PC-3 (cell line): ENCODE measurements around the gene CALN1.

ENCODE experiments used
- EZH2 ChIP-seq: fragments of 300-600 bp; sonication (generic); IDR thresholded peaks from one replicate; pipeline ENCODE4 v1.6.1; 2017; ENCODE audit warnings: antibody characterized with exemption, mild to moderate bottlenecking, low read length; ENCODE audit not compliant: unreplicated experiment
- EZH2phosphoT487 ChIP-seq: fragments of 300-600 bp; sonication (generic); IDR thresholded peaks from 2 replicates; pipeline ENCODE4 v1.6.1; 2018; ENCODE audit warnings: mild to moderate bottlenecking, antibody characterized with exemption, low read length, borderline replicate concordance
- TF ChIP-seq, protein P1 (sequence below): fragments of 300-600 bp; sonication (generic); conservative IDR thresholded peaks from 2 replicates; pipeline ENCODE4 v1.5.1; 2017; ENCODE audit warnings: antibody characterized with exemption, low read depth, mild to moderate bottlenecking, low read length

DNA sequence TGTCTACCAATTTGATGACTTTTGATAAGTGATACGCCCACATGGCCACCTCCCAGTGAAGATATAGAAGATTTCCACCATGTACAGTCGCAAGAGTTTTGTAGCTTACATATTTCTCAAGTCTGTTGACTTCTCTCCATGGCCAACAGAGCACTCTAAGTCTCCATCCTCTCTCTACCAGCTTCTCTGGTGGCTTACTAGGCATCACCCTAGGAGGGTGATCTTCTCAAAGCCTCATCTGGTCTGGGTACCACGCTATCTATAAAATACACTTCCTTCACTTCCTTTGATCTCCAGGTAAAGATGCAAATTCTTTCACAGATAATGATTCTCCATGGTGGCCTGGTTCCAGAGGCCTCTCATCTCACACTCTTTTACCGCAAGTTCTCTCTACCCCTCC, 49.9 kb downstream of the CALN1 start:
- TF ChIP-seq EZH2phosphoT487 (no peak), EZH2 (no peak)
- TF ChIP-seq, protein P1, sequence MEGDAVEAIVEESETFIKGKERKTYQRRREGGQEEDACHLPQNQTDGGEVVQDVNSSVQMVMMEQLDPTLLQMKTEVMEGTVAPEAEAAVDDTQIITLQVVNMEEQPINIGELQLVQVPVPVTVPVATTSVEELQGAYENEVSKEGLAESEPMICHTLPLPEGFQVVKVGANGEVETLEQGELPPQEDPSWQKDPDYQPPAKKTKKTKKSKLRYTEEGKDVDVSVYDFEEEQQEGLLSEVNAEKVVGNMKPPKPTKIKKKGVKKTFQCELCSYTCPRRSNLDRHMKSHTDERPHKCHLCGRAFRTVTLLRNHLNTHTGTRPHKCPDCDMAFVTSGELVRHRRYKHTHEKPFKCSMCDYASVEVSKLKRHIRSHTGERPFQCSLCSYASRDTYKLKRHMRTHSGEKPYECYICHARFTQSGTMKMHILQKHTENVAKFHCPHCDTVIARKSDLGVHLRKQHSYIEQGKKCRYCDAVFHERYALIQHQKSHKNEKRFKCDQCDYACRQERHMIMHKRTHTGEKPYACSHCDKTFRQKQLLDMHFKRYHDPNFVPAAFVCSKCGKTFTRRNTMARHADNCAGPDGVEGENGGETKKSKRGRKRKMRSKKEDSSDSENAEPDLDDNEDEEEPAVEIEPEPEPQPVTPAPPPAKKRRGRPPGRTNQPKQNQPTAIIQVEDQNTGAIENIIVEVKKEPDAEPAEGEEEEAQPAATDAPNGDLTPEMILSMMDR: no peak
